NCI-H146 (cell line): ENCODE results near the gene NOS1AP.
"Not testable (repeated sequence)": the region's sequence is repeated elsewhere in the genome, so short reads cannot be mapped to it uniquely, and the experiment has no call there.

ENCODE experiments used
- DNase-seq: peaks from one replicate; lab custom pipeline; 2025; lab: John Stamatoyannopoulos, UW

The NOS1AP gene

DNA sequence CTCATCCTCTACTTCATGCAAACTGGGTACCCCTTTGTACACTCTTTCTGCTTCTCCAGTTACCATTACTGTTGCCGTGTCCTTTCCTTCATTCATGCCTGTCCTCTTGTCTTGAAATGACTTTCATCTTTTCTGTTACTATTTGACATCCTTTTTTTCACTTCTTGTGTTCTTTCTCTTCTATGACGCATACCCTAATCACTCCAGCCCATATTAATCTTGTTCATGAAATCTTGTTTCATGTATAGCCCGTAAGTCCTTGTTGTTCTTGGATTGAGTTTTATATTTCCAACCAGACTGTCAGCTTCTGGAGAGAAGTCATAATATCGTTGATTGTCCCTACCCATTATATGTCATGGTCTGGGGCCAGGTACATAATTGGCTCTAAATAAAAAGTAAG is 126.1 kb downstream of the NOS1AP start:
- no peak for DNase-seq

DNA sequence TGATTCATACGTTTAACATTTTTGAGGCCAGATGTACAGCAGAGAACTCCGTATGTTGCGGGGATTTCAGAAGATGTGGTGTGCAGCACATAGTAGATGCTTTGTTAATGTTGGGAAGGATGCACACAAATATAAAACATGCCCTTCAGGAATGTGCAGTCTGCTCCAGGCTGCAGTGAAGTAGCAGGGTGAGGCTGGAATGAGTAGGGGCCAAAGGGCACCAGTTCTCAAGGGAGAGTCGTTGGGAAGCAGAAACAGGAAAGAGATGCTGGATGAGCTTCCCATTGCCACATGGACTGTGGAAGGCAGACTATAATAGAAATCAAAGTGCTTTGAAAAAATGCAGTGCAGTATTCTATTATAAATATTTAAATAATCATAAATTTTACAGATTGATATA is 126.9 kb downstream of the NOS1AP start:
- DNase-seq = no peak

DNA sequence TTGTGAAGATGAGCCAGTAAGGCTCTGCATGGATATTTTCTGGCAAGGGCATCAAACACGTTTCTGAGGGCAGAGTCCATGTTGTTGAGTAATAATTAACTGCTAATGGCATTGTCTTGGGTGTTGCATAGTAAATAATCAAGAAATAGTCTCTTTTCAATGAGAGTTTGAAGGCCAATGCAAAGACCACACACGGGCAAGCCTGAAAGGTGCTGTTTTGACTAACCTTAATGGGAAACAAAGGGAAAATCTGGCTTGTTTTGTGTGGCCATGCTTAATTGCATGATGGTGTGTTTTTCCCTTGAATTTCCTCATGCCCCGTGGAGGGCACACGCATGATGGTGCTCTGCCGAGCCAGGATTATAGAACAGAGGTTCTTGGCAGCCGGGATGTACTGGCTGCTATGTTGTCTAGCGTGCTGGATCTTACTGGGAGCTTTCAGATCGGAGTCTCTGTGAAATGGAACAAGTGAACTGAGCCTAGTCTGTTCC is 127.6 kb downstream of the NOS1AP start:
- DNase-seq = no peak

DNA sequence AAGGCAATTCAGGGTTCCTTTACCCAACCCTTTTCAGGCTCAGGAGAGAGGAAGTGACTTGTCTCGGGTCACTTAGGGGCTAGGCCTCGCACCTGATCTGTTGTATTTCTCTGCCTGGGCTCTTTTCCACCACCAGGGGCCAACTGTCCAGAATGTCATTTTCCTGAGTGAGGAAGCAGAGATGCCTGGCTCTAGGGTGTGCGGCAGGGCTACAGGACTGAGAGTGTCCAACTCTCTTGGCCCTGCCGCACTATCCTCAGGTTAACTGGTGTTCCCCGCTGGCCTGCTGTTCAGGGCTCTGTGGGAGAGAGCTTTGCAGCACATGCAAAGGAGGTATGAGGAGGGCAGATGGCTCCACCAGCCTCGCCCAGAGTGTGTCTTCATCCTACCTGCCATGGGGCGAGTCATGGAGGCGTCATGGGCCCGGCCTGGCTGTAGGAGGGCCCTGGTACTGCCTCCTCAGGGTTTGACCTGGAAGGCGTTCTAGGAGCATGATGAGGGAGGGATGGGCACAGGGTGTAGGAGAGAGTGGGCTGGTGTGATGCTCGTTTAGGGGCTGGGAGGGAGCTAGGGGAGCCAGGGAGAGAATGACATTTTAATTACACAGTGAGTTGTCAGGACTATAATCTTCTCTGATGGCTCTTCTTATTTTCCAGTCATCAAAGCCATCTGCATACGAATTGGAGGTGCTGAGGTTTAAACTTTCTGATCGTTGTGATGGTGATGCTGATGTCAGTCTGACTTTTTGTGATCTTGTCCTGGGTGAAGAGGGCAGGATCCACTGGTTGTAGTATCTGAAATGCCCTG is 128.3 kb downstream of the NOS1AP start:
- peak; percentile 11 for DNase-seq

DNA sequence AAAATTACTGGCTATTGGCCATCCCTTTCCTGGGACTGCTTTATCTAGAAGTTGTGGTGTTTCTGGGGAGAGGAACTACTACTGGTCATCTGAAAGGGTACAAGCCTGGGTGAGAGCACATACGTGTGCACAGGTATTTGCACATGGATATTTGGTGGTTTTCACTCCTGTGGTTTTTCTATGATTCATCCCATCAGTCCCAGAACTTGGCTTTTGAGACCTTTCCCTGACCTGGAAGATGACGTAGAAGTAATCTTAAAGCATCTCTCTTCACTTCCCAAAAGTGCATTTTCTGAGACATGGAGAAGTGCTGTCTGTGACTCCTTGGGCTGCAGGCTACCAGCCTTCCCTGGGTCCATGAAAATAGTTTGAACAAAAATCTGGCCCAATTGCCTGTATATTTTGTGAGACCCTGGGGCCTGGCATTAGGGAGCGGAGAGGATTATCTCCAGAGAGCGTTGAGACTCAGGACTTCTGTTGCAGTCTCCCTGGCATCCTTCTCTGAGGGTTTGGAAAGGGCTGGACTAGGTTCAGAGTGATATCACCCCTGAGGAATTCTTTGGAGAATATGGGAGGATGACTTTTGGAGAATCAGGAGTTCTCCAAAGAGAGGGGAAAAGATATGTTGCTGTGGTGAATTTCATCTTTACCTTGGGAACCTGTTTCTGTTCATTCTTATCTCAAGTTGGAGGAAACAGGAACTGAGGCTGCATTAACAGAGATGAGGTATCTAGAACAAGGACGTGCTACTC is 130.8 kb downstream of the NOS1AP start:
- DNase-seq = no peak

DNA sequence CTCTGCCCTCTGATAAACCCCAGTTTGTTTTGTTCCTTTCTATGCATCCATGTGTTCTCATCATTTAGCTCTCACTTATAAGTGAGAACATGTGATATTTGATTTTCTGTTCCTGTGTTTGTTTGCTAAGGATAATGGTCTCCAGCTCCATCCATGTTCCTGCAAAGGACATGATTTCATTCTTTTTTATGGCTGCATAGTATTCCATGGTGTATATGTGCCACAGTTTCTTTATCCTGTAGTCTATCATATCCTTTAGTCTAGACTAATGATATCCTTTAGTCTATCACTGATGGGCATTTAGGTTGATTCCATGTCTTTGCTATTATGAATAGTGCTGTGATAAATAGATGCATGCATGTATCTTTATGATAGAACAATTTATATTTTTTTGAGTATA is 131.6 kb downstream of the NOS1AP start:
- DNase-seq = not testable (repeated sequence)

DNA sequence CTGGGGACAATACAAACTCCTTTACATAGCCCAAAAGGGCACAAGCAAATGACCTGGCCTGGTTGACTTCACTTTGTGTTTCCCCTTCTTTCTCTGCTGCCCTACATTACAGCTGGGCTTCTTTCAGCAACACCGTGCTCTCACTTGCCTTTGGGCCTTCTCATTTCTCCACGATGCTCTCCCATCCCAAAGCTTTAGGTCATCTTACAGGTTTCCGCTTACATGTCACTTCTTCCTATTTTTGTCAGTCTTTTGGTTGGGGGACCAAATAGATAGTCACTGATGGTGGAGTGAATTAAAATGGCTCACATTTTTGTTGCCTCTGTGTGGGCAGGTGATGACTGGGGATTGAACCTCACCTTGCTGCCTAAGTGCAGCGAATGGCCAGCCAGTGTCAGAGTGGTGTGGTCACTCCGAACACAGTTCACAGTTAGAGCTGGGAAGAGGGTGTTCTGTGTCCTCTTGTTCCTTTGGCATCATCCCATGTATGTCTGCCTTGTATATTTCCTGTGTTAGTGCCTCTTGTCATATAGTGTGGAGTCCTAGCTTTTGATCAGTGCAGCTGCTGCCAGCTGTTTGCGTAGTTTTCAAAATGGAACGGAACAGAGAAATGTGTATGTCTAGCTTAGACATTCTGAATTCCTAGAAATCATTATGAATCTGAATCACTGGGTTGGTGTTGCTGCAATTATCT is 134.8 kb downstream of the NOS1AP start:
- no peak for DNase-seq

DNA sequence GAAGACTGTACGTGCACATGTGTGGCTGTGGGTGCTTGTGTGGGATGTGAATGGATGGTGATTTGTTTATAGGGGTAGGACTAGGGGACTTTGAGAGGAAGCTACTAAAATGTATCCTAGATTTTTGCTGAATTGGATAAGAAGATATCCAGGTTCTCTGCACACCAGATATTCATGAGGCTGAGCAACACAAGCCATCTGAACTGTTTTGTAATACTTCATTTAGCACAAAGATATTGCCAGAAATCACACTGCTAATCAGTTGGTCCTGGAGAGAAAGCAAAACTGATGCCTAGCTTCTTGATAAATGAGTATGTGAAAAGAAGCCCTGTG is 135.3 kb downstream of the NOS1AP start:
- no peak for DNase-seq

DNA sequence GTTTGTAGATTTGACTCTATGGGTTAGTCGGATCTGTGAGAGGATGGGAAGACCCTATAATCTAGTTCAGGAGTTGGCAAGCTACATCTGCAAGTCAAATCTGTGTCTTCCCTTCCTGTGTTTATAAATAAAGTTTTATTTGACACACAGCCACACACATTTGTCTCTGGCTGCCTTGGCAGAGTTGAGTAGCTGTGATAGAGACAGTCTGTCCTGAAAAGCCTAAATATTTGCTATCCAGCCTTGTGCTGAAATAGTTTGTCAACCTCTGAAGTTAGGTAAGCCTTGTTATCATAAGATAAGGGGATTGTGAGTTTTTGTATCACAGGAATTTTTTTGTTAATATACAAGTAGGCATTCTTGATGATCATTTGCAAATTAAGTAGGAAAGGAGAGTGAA is 136.8 kb downstream of the NOS1AP start:
- DNase-seq = no peak

DNA sequence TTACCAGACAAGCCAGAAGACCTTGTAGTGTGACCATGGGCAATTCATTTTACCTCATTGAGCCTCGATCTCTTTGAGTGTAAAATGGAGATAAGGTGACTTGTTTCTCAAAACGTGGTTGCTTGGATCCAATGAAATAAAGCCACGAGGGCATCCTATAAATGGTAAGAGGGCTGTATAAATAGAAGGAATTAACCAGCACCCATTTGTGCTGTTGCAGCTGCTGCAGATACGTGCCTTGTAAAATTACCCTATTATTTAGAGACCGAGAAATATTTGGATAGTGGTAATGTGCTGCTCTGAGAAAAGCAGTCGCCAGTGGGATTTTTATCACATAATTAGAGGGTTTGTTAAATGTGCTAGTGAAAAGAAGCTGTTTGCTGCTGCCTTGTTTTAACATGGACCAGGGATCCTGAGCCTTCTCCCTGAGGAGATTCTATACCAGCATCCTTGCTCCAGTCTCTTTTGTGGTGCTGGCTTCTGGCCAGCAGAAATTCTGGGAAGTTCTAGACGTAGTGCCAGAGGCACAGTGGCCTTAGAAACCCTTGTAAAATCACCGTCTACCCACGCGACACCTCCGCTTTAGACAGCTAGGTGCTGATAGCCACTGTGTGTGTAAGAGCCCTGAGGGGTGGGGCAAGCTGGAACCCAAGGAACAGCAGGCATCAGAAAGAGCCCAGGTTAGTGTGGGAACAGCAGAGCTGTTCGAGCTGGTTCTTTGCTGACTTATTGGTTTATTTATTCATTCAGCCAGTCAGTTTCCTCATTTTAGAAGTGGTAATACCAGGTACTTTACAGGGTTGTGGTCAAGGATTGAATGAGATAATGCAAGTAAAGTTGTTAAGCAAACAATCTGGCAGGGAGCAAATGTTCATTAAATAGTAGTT is 137.5 kb downstream of the NOS1AP start:
- peak; percentile 95 for DNase-seq

DNA sequence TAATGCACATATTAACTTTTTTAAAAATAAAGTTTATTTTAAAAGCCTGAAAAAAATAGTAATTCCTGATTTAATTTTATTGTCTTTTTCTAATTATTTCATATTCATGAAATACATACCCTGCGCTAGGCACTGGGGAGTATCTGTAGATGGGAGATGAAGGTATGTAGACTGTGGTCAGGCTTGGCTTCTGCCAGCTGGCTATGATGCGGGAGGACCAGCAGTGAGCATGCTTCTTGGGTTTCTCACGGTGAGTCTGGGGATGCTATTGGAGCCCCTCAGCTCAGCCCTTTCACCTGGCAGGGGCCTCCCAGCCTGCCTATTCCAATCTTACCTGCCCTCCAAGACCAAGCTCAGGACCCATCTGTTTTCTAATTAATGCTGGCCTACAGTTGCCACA is 138.4 kb downstream of the NOS1AP start:
- DNase-seq = peak; percentile 31

DNA sequence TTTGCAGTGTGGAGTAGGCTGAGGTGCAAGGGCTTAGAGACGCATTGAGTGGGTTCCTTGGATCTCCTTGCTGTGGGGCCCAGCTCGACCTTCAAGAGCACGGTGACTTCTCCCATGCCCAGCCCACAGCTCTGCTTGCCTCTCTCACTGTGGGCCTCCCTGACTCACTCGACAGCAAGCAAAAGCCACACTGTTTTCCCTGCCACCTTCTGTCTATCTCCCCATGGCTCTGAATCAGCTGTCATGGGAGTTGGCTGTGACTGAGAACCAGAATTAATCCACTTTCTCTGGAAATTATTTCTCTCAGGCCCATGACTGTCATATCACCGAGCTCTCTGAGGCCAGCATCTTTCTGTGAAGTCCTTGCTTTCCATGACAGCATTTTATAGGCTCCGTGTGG is 140.7 kb downstream of the NOS1AP start:
- no peak for DNase-seq

DNA sequence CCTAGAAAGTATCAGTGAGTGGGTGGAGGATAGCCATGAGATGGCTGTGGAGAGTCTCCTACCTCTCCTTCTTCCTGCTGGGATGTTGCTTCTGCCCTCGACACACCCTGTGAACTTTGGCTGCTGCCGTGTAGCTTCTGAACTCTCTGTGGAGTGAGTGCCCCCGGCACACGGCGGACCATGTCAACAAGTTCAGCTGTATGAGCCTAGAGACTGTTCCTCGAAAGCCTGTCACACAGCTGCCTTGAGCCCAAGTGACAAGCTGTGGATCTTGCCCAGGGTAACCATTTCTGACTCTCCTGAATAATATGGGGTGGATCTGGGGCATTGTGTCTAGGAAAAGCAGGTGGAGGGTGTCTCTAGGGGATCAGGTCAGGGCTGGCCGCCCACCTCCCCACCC is 143.2 kb downstream of the NOS1AP start:
- no peak for DNase-seq

DNA sequence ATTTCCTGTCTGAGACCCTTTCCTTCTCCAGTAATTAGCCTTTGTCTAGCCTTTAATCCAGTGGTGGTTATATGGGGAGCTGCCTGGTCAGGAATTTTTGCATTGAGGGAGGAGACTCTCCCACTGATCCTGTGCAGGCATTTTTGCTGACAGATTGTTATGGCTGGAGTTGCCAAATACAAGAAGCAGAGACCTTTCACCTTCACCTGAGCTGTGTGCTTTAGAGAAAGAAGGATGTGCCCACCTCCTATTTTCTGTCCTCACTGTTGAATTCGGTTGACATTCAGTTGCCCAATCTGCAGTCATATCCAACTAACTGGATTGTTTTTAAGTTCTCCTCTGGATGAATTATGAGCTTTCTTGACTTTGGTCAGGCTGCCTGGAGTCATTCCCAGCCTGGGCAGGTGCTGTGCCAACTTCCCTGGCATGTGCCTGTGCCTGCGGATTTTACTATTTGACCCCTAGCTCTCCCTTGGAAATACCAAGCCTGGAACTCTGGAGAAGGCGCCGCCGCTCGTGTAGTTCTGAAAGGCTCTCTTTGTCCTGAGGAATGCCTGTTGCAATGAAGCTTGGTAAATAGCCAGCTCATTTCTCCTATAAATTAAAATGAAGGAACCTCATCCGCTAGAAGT is 143.9 kb downstream of the NOS1AP start:
- no peak for DNase-seq

DNA sequence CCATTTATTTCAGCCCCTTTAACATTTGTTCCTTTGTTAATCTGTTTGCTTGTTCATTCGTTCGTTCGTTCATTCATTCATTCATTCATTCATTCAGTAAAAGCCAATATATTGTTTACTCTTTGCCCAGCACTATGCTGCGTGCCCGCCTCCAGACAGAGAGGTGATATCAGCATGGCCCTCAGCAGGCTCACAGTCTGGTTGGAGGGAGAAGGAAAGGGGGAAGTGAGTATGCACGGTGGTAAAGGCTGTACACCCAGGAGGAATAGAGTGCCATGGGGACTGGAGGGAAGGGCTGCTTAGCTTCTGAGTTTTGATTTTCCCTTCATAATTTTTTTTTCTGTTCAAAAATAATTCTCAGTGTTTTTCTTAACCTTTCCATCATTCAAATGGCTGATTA is 144.7 kb downstream of the NOS1AP start:
- no peak for DNase-seq

DNA sequence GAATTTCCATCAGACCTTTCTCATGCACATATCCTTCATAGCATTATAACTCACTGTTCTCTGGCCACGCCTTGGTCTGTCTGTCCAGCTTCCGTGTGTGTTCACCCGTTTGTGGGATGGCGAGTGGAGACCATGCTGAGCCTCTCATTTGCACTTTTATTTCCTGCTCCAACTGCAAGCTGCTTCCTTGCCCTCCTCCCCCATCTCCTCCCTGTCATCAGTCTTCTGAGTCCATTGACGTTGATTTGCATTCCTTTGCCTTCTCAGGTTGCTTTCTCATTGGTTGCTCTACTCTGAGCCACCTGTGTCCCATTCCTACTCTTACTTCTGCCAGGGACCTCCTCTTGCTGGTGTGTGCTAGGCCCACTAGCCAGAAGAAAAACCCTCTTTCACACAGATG is 146.4 kb downstream of the NOS1AP start:
- DNase-seq = peak; percentile 9

DNA sequence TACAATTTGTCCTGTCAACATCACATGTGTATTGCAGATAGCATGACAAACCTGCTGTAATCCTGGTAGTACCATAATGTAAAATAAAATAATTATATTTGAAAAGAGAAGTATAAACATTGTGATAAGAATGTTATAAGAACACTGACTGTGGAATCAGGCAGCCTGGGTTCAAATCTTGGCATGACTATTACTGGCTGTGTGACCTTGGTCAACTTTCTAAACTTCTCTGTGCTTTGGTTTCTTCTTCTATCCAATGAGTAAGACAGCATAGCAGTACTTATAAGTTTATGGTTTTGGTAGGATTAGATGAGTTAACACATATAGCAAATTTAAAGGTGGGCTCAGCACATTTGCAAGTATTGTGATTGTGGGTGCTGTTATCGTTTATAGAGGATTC is 147.1 kb downstream of the NOS1AP start:
- DNase-seq = no peak

DNA sequence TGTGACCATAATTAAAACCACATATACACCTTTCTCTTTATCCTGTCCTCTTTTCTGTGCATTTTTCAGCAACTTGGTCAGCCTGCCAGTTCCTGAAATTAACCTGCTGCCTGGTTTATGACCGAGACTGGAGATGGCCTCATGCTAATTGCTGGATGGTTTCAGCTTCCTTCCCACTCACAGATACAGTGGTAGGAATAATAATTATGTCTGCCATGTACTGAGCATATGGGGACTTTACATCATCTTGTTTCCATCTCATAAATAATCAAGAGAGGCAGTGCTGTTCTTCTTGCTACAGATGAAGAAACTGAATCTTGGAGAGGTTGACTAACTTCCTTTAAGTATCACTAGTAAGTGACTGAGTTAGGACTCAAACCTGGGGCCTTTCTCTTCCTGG is 148.2 kb downstream of the NOS1AP start:
- no peak for DNase-seq

DNA sequence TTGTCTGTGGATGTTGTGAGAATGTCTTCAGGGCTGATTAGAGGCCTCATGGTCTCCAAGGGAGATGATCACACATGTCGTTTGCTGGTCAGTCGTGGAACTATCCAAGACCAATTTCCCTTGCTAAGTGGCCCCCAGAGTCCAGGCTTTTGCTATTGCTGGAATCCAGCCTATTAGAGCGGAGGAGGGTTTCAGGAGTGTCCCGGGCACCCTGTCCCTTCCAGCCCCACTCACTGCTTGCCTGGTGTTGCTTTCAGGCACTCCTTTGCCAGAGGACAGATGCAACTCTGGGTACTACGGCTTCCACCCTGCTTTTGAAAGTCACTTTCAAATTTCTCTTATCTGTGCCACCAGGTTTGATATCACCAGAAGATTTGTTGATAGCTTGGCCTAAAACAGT is 149.1 kb downstream of the NOS1AP start:
- DNase-seq = no peak

DNA sequence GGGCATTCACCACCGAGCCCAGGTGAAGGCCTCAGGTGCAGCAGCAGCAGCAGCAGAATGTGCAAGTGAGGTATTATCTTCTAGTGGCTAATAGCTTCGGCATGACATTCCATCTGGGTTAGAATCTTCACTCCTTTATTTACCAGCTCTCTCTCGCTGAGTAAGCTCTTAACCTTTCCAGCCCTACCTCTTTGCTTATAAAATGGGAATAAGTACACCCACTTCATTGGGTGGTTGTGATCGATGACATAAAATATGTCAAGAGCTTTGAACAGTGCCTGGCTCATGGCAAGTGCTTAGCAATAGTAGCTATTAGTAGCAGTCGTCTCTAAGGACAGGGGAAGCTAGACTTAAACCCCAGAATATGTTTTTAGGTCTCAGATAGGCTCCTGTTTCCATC is 149.5 kb downstream of the NOS1AP start:
- no peak for DNase-seq

DNA sequence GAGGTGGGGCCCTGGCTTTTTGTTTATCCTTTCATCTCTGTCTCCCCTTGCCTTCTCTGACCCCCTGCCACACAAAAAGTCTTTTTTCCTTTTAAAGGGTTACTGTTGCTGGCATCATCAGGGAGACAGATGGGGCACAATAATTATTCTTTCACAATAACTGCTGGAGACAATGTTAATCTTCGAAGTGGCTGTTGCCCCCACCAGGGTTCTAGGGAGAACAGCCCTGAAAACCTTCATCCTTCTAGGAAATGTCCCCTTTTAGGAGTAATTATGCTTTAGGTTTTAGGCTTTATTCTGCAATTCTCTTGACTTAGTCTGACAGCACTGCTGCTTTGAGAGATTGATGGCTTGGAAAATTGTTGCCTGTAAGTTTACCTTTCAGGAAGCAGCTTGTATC is 150.0 kb downstream of the NOS1AP start:
- DNase-seq = no peak
